GM23338 (cell line): ENCODE results near the gene HIVEP2. TPM values are rescaled to one million over a fixed set of nuclear protein-coding genes. Genes with fewer than 3 reads are reported as not detected.

Source experiments
- ATAC-seq: fragments of 200-7000 bp; cut with Tn5 transposase; 3 replicates; pipeline ENCODE4 v1.9.1; 2020
- DNase-seq: peaks from one replicate; pipeline ENCODE4 v3.0.0-alpha.2; 2015; ENCODE audit warnings: low spot score
- H2AFZ ChIP-seq: fragments of 200-600 bp; sonication (generic); 2 replicates; pipeline ENCODE4 v1.8.0; 2016; ENCODE audit warnings: antibody characterized with exemption, mild to moderate bottlenecking, moderate library complexity
- H3F3A ChIP-seq: fragments of 200-600 bp; sonication (generic); replicated peaks from 2 replicates; pipeline ENCODE4 v1.8.0; 2017; ENCODE audit warnings: antibody characterized with exemption, mixed run types, low read depth
- H3K27ac ChIP-seq: fragments of 200-600 bp; sonication (generic); 2 replicates; pipeline ENCODE4 v1.6.1; 2016; ENCODE audit warnings: low read depth
- H3K27me3 ChIP-seq: fragments of 200-600 bp; sonication (generic); 2 replicates; pipeline ENCODE4 v1.8.0; 2016; ENCODE audit warnings: mild to moderate bottlenecking, mixed run types, moderate library complexity; ENCODE audit not compliant: insufficient read depth
- H3K36me3 ChIP-seq: fragments of 200-600 bp; sonication (generic); 2 replicates; pipeline ENCODE4 v1.8.0; 2016; ENCODE audit warnings: mild to moderate bottlenecking; ENCODE audit not compliant: insufficient read depth
- H3K4me1 ChIP-seq: fragments of 200-600 bp; sonication (generic); 2 replicates; pipeline ENCODE4 v1.8.0; 2016; ENCODE audit warnings: mild to moderate bottlenecking, moderate library complexity; ENCODE audit not compliant: insufficient read depth
- H3K4me2 ChIP-seq: fragments of 200-600 bp; sonication (generic); 2 replicates; pipeline ENCODE4 v1.7.1; 2017; ENCODE audit warnings: mixed run types
- H3K4me3 ChIP-seq: fragments of 200-600 bp; sonication (generic); 2 replicates; pipeline ENCODE4 v1.6.1; 2016; ENCODE audit warnings: mixed run types
- H3K79me2 ChIP-seq: fragments of 200-600 bp; sonication (generic); replicated peaks from 2 replicates; pipeline ENCODE4 v1.8.0; 2017; ENCODE audit warnings: mild to moderate bottlenecking; ENCODE audit not compliant: insufficient read depth
- H3K9me2 ChIP-seq: fragments of 200-600 bp; sonication (generic); 2 replicates; pipeline ENCODE4 v1.8.0; 2017; ENCODE audit not compliant: insufficient read depth
- H4K20me1 ChIP-seq: fragments of 200-600 bp; sonication (generic); replicated peaks from 2 replicates; pipeline ENCODE4 v1.8.0; 2017; ENCODE audit warnings: mild to moderate bottlenecking; ENCODE audit not compliant: insufficient read depth
- H3K27ac Mint-ChIP-seq: 2 replicates; pipeline ENCODE4 v1.8.0; 2020; ENCODE audit warnings: inconsistent platforms, mild to moderate bottlenecking, moderate library complexity, mixed read lengths
- H3K27me3 Mint-ChIP-seq: 3 replicates; pipeline ENCODE4 v1.8.0; 2022; ENCODE audit warnings: low read depth, mild to moderate bottlenecking, moderate library complexity, mixed read lengths, inconsistent platforms; ENCODE audit not compliant: insufficient read depth, poor library complexity
- H3K36me3 Mint-ChIP-seq: 3 replicates; pipeline ENCODE4 v1.8.0; 2021; ENCODE audit warnings: low read depth, mild to moderate bottlenecking, inconsistent platforms, moderate library complexity, mixed read lengths
- H3K4me1 Mint-ChIP-seq: 3 replicates; pipeline ENCODE4 v1.8.0; 2020; ENCODE audit warnings: mild to moderate bottlenecking, inconsistent platforms, mixed read lengths
- H3K4me3 Mint-ChIP-seq: 3 replicates; pipeline ENCODE4 v1.8.0; 2021; ENCODE audit warnings: moderate library complexity, mild to moderate bottlenecking, inconsistent platforms, mixed read lengths
- H3K9me3 Mint-ChIP-seq: 3 replicates; pipeline ENCODE4 v1.8.0; 2020; ENCODE audit warnings: moderate library complexity, mild to moderate bottlenecking, inconsistent platforms, mixed read lengths
- CREB1 ChIP-seq: fragments of 250-450 bp; sonication (Bioruptor Pico); IDR thresholded peaks from 2 replicates; pipeline ENCODE4 v1.5.0; 2020; ENCODE audit warnings: low read depth, mild to moderate bottlenecking, moderate library complexity
- EZH2 ChIP-seq: fragments of 200-600 bp; sonication (generic); IDR thresholded peaks from one replicate; pipeline ENCODE4 v1.8.0; 2017; ENCODE audit warnings: antibody characterized with exemption, mild to moderate bottlenecking, low read depth; ENCODE audit not compliant: unreplicated experiment
- EZH2phosphoT487 ChIP-seq: fragments of 200-600 bp; sonication (generic); IDR thresholded peaks from one replicate; pipeline ENCODE4 v1.8.1; 2018; ENCODE audit warnings: antibody characterized with exemption; ENCODE audit not compliant: unreplicated experiment
- POLR2AphosphoS5 ChIP-seq: IDR thresholded peaks from 2 replicates; pipeline ENCODE4 v1.6.1; 2016; ENCODE audit warnings: antibody characterized with exemption, low read depth
- STAT1 ChIP-seq: IDR thresholded peaks from one replicate; pipeline ENCODE4 v1.6.1; 2016; ENCODE audit warnings: antibody characterized with exemption; ENCODE audit not compliant: unreplicated experiment
- ZNF114 ChIP-seq: fragments of 250-450 bp; sonication (Bioruptor Pico); IDR thresholded peaks from 2 replicates; pipeline ENCODE4 v1.5.0; 2020; ENCODE audit warnings: mild to moderate bottlenecking, moderate library complexity
- ZNF331 ChIP-seq: fragments of 250-450 bp; sonication (Bioruptor Pico); IDR thresholded peaks from 2 replicates; pipeline ENCODE4 v1.5.0; 2020; ENCODE audit warnings: low read depth, mild to moderate bottlenecking, moderate library complexity
- polyA plus RNA-seq: library from polyadenylated mRNA; unstranded; fragments of >200 nt; fragmentation: Nextera tagmentation; extraction: Ambion mirVana; gene quantifications from 2 replicates; pipeline ENCODE4 v1.2.1, GENCODE V29; 2016
- total RNA-seq: library from RNA; depleted of rRNA; stranded (reverse); fragments of >200 nt; shearing (Covaris generic); gene quantifications from 2 replicates; pipeline ENCODE4 v1.2.3, GENCODE V29; 2014
- TF ChIP-seq, protein P1 (sequence below), 2 experiments: fragments of 200-600 bp in 1 of 2; sonication (generic) in 1 of 2; conservative IDR thresholded peaks; 2 replicates each; pipeline versions ENCODE4 v1.5.1 to v1.6.1; 2016 to 2017; ENCODE audit warnings: antibody characterized with exemption in 2 of 2, low read depth in 2 of 2, mild to moderate bottlenecking in 2 of 2, moderate library complexity in 1 of 2
- TF ChIP-seq, protein P2 (sequence below): IDR thresholded peaks from 2 replicates; pipeline ENCODE4 v1.6.1; 2016; ENCODE audit warnings: antibody characterized with exemption
- TF ChIP-seq, protein P3 (sequence below): IDR thresholded peaks from one replicate; pipeline ENCODE4 v1.6.1; 2018; ENCODE audit warnings: antibody characterized with exemption; ENCODE audit not compliant: unreplicated experiment

The HIVEP2 gene
- total and polyA plus RNA-seq, 2 experiments from 2014 or later = 1.5 to 7.4 TPM

DNA sequence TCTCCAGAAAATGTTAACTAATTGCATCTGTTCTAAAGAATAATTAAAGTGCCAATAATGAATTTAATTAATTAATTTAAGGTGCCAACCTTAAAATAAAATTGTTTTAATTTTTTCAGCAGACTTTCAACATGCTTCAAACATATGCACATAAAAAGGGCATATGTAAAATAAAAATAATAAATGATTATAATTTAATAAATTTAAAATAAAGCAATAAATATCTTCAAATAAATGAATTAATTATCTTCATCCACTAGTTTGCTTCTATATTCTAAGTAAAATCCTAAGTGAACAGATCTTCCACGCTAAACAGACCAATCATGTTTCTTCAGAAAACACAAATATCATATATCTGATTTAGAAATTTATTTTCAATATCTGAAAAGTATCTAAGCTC, 119.2 kb downstream of the HIVEP2 start:
- Mint-ChIP-seq H3K27me3 (peaks cover 6% of the 10 kb centered on the region), H3K4me1 (peaks cover 12% of the 10 kb centered on the region; the same call in 2 of the 3 replicates), H3K27ac (no peak overlapping the region), H3K4me3 (no peak overlapping the region), H3K36me3 (no peaks in the 10 kb centered on the region), H3K9me3 (no peaks in the 10 kb centered on the region)
- peaks cover 5% of the 10 kb centered on the region; the same call in 1 of the 2 replicates for H3K4me1 ChIP-seq
- no peaks in the 10 kb centered on the region for H3K9me2 ChIP-seq
- ATAC-seq = no peak
- DNase-seq = no peak
- H3K4me2 ChIP-seq = no peak overlapping the region
- H3K4me3 ChIP-seq = no peak overlapping the region
- TF ChIP-seq CREB1 (CRISPR knock-in tag) (no peak), STAT1 (no peak), ZNF331 (CRISPR knock-in tag) (no peak), EZH2phosphoT487 (no peak)
- TF ChIP-seq, protein P1, sequence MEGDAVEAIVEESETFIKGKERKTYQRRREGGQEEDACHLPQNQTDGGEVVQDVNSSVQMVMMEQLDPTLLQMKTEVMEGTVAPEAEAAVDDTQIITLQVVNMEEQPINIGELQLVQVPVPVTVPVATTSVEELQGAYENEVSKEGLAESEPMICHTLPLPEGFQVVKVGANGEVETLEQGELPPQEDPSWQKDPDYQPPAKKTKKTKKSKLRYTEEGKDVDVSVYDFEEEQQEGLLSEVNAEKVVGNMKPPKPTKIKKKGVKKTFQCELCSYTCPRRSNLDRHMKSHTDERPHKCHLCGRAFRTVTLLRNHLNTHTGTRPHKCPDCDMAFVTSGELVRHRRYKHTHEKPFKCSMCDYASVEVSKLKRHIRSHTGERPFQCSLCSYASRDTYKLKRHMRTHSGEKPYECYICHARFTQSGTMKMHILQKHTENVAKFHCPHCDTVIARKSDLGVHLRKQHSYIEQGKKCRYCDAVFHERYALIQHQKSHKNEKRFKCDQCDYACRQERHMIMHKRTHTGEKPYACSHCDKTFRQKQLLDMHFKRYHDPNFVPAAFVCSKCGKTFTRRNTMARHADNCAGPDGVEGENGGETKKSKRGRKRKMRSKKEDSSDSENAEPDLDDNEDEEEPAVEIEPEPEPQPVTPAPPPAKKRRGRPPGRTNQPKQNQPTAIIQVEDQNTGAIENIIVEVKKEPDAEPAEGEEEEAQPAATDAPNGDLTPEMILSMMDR (conservative IDR thresholded peaks at IDR 0.05; ENCODE audit: low read depth in 2 of 2) = no peak
- H2AFZ ChIP-seq = no peak overlapping the region
- H3K27me3 ChIP-seq = no peaks in the 10 kb centered on the region
- H3K27ac ChIP-seq = no peak overlapping the region
- no peaks in the 10 kb centered on the region for H3F3A ChIP-seq
- no peaks in the 10 kb centered on the region for H3K36me3 ChIP-seq
- peaks cover 2% of the 10 kb centered on the region; the same call in 1 of the 2 replicates for H4K20me1 ChIP-seq
- H3K79me2 ChIP-seq = no peaks in the 10 kb centered on the region; the same call in 1 of the 2 replicates

DNA sequence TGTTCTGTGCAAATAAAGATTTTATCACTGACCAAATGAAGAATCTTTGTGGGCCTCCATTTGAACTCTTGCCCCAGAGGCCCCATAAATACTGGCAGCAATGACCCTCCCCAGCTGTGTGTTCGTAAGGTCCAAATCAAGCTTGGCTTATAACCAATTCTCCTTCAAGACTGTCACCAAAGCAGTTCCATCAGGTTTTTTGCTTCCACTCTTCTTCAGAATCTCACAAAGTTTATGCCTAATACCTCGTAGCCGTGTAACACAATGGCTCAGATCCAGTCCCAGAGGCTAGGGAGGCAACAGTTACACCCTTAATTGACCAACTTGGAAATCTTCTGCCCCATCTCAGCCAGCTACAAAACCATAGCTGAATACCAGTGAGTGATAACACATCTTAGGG, 120.5 kb downstream of the HIVEP2 start:
- Mint-ChIP-seq H3K4me1 (peaks cover 23% of the 10 kb centered on the region), H3K36me3 (no peaks in the 10 kb centered on the region), H3K27ac (no peak overlapping the region), H3K4me3 (no peak overlapping the region), H3K9me3 (no peaks in the 10 kb centered on the region), H3K27me3 (peaks cover 6% of the 10 kb centered on the region)
- H3K79me2 ChIP-seq = no peaks in the 10 kb centered on the region; the same call in 1 of the 2 replicates
- H3K27ac ChIP-seq = no peak overlapping the region
- H3K4me2 ChIP-seq = no peak overlapping the region
- ATAC-seq (no peak), DNase-seq (no peak)
- no peak overlapping the region for H2AFZ ChIP-seq
- H3K27me3 ChIP-seq = no peaks in the 10 kb centered on the region
- no peak overlapping the region for H3K4me3 ChIP-seq
- H3F3A ChIP-seq = no peaks in the 10 kb centered on the region
- peaks cover 2% of the 10 kb centered on the region; the same call in 1 of the 2 replicates for H4K20me1 ChIP-seq
- no peaks in the 10 kb centered on the region for H3K36me3 ChIP-seq
- H3K9me2 ChIP-seq = no peaks in the 10 kb centered on the region
- H3K4me1 ChIP-seq = peaks cover 5% of the 10 kb centered on the region
- TF ChIP-seq CREB1 (CRISPR knock-in tag) = no peak
- TF ChIP-seq, protein P2, sequence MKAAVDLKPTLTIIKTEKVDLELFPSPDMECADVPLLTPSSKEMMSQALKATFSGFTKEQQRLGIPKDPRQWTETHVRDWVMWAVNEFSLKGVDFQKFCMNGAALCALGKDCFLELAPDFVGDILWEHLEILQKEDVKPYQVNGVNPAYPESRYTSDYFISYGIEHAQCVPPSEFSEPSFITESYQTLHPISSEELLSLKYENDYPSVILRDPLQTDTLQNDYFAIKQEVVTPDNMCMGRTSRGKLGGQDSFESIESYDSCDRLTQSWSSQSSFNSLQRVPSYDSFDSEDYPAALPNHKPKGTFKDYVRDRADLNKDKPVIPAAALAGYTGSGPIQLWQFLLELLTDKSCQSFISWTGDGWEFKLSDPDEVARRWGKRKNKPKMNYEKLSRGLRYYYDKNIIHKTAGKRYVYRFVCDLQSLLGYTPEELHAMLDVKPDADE = no peak
- no peak for TF ChIP-seq ZNF331 (CRISPR knock-in tag)
- TF ChIP-seq EZH2 = no peak
- no peak for TF ChIP-seq POLR2AphosphoS5
- TF ChIP-seq STAT1 = no peak
- no peak for TF ChIP-seq ZNF114 (CRISPR knock-in tag)
- TF ChIP-seq, protein P3, sequence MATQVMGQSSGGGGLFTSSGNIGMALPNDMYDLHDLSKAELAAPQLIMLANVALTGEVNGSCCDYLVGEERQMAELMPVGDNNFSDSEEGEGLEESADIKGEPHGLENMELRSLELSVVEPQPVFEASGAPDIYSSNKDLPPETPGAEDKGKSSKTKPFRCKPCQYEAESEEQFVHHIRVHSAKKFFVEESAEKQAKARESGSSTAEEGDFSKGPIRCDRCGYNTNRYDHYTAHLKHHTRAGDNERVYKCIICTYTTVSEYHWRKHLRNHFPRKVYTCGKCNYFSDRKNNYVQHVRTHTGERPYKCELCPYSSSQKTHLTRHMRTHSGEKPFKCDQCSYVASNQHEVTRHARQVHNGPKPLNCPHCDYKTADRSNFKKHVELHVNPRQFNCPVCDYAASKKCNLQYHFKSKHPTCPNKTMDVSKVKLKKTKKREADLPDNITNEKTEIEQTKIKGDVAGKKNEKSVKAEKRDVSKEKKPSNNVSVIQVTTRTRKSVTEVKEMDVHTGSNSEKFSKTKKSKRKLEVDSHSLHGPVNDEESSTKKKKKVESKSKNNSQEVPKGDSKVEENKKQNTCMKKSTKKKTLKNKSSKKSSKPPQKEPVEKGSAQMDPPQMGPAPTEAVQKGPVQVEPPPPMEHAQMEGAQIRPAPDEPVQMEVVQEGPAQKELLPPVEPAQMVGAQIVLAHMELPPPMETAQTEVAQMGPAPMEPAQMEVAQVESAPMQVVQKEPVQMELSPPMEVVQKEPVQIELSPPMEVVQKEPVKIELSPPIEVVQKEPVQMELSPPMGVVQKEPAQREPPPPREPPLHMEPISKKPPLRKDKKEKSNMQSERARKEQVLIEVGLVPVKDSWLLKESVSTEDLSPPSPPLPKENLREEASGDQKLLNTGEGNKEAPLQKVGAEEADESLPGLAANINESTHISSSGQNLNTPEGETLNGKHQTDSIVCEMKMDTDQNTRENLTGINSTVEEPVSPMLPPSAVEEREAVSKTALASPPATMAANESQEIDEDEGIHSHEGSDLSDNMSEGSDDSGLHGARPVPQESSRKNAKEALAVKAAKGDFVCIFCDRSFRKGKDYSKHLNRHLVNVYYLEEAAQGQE = no peak
